GM23338 (cell line): ENCODE data around the gene NDUFS2. TPM values are rescaled to one million over a fixed set of nuclear protein-coding genes. Genes with fewer than 3 reads are reported as not detected.

Experiments used
- ATAC-seq: fragments of 200-7000 bp; cut with Tn5 transposase; 3 replicates; pipeline ENCODE4 v1.9.1; 2020
- DNase-seq: peaks from one replicate; pipeline ENCODE4 v3.0.0-alpha.2; 2015; ENCODE audit warnings: low spot score
- H2AFZ ChIP-seq: fragments of 200-600 bp; sonication (generic); 2 replicates; pipeline ENCODE4 v1.8.0; 2016; ENCODE audit warnings: antibody characterized with exemption, mild to moderate bottlenecking, moderate library complexity
- H3F3A ChIP-seq: fragments of 200-600 bp; sonication (generic); replicated peaks from 2 replicates; pipeline ENCODE4 v1.8.0; 2017; ENCODE audit warnings: antibody characterized with exemption, mixed run types, low read depth
- H3K27ac ChIP-seq: fragments of 200-600 bp; sonication (generic); 2 replicates; pipeline ENCODE4 v1.6.1; 2016; ENCODE audit warnings: low read depth
- H3K27me3 ChIP-seq: fragments of 200-600 bp; sonication (generic); 2 replicates; pipeline ENCODE4 v1.8.0; 2016; ENCODE audit warnings: mild to moderate bottlenecking, mixed run types, moderate library complexity; ENCODE audit not compliant: insufficient read depth
- H3K36me3 ChIP-seq: fragments of 200-600 bp; sonication (generic); 2 replicates; pipeline ENCODE4 v1.8.0; 2016; ENCODE audit warnings: mild to moderate bottlenecking; ENCODE audit not compliant: insufficient read depth
- H3K4me1 ChIP-seq: fragments of 200-600 bp; sonication (generic); 2 replicates; pipeline ENCODE4 v1.8.0; 2016; ENCODE audit warnings: mild to moderate bottlenecking, moderate library complexity; ENCODE audit not compliant: insufficient read depth
- H3K4me2 ChIP-seq: fragments of 200-600 bp; sonication (generic); 2 replicates; pipeline ENCODE4 v1.7.1; 2017; ENCODE audit warnings: mixed run types
- H3K4me3 ChIP-seq: fragments of 200-600 bp; sonication (generic); 2 replicates; pipeline ENCODE4 v1.6.1; 2016; ENCODE audit warnings: mixed run types
- H3K79me2 ChIP-seq: fragments of 200-600 bp; sonication (generic); replicated peaks from 2 replicates; pipeline ENCODE4 v1.8.0; 2017; ENCODE audit warnings: mild to moderate bottlenecking; ENCODE audit not compliant: insufficient read depth
- H3K9me2 ChIP-seq: fragments of 200-600 bp; sonication (generic); 2 replicates; pipeline ENCODE4 v1.8.0; 2017; ENCODE audit not compliant: insufficient read depth
- H4K20me1 ChIP-seq: fragments of 200-600 bp; sonication (generic); replicated peaks from 2 replicates; pipeline ENCODE4 v1.8.0; 2017; ENCODE audit warnings: mild to moderate bottlenecking; ENCODE audit not compliant: insufficient read depth
- H3K27ac Mint-ChIP-seq: 2 replicates; pipeline ENCODE4 v1.8.0; 2020; ENCODE audit warnings: inconsistent platforms, mild to moderate bottlenecking, moderate library complexity, mixed read lengths
- H3K27me3 Mint-ChIP-seq: 3 replicates; pipeline ENCODE4 v1.8.0; 2022; ENCODE audit warnings: low read depth, mild to moderate bottlenecking, moderate library complexity, mixed read lengths, inconsistent platforms; ENCODE audit not compliant: insufficient read depth, poor library complexity
- H3K36me3 Mint-ChIP-seq: 3 replicates; pipeline ENCODE4 v1.8.0; 2021; ENCODE audit warnings: low read depth, mild to moderate bottlenecking, inconsistent platforms, moderate library complexity, mixed read lengths
- H3K4me1 Mint-ChIP-seq: 3 replicates; pipeline ENCODE4 v1.8.0; 2020; ENCODE audit warnings: mild to moderate bottlenecking, inconsistent platforms, mixed read lengths
- H3K4me3 Mint-ChIP-seq: 3 replicates; pipeline ENCODE4 v1.8.0; 2021; ENCODE audit warnings: moderate library complexity, mild to moderate bottlenecking, inconsistent platforms, mixed read lengths
- H3K9me3 Mint-ChIP-seq: 3 replicates; pipeline ENCODE4 v1.8.0; 2020; ENCODE audit warnings: moderate library complexity, mild to moderate bottlenecking, inconsistent platforms, mixed read lengths
- CREB1 ChIP-seq: fragments of 250-450 bp; sonication (Bioruptor Pico); IDR thresholded peaks from 2 replicates; pipeline ENCODE4 v1.5.0; 2020; ENCODE audit warnings: low read depth, mild to moderate bottlenecking, moderate library complexity
- POLR2AphosphoS5 ChIP-seq: IDR thresholded peaks from 2 replicates; pipeline ENCODE4 v1.6.1; 2016; ENCODE audit warnings: antibody characterized with exemption, low read depth
- REST ChIP-seq: IDR thresholded peaks from one replicate; pipeline ENCODE4 v1.6.1; 2018; ENCODE audit warnings: antibody characterized with exemption; ENCODE audit not compliant: unreplicated experiment
- STAT1 ChIP-seq: IDR thresholded peaks from one replicate; pipeline ENCODE4 v1.6.1; 2016; ENCODE audit warnings: antibody characterized with exemption; ENCODE audit not compliant: unreplicated experiment
- ZNF331 ChIP-seq: fragments of 250-450 bp; sonication (Bioruptor Pico); IDR thresholded peaks from 2 replicates; pipeline ENCODE4 v1.5.0; 2020; ENCODE audit warnings: low read depth, mild to moderate bottlenecking, moderate library complexity
- polyA plus RNA-seq: library from polyadenylated mRNA; unstranded; fragments of >200 nt; fragmentation: Nextera tagmentation; extraction: Ambion mirVana; gene quantifications from 2 replicates; pipeline ENCODE4 v1.2.1, GENCODE V29; 2016
- total RNA-seq: library from RNA; depleted of rRNA; stranded (reverse); fragments of >200 nt; shearing (Covaris generic); gene quantifications from 2 replicates; pipeline ENCODE4 v1.2.3, GENCODE V29; 2014
- TF ChIP-seq, protein P1 (sequence below), 2 experiments: fragments of 200-600 bp in 1 of 2; sonication (generic) in 1 of 2; conservative IDR thresholded peaks; 2 replicates each; pipeline versions ENCODE4 v1.5.1 to v1.6.1; 2016 to 2017; ENCODE audit warnings: antibody characterized with exemption in 2 of 2, low read depth in 2 of 2, mild to moderate bottlenecking in 2 of 2, moderate library complexity in 1 of 2

The NDUFS2 gene
- total and polyA plus RNA-seq, 2 experiments from 2014 or later: 56.7 to 131 TPM

GRCh38 chr1:161198194-161198896 is 3.8 kb upstream of the NDUFS2 start:
- Histone ChIP-seq H3K27ac (peak overlapping the region; percentile 99; the same call in 1 of the 2 replicates), H2AFZ (peak overlapping the region; percentile 66), H3K27me3 (no peaks in the 10 kb centered on the region), H3K4me2 (peak overlapping the region; percentile 75), H3K4me1 (peaks cover 56% of the 10 kb centered on the region), H3K4me3 (peak overlapping the region; percentile 52), H3K9me2 (no peaks in the 10 kb centered on the region), H3F3A (peaks cover 14% of the 10 kb centered on the region; the same call in 1 of the 2 replicates), H3K36me3 (no peaks in the 10 kb centered on the region), H3K79me2 (peaks cover 9% of the 10 kb centered on the region), H4K20me1 (no peaks in the 10 kb centered on the region)
- peak; percentile 47 for ATAC-seq
- Mint-ChIP-seq H3K27ac (peak overlapping the region; percentile 27; the same call in 1 of the 2 replicates), H3K27me3 (peaks cover 17% of the 10 kb centered on the region), H3K36me3 (peaks cover 7% of the 10 kb centered on the region), H3K4me3 (peak overlapping the region; percentile 59), H3K9me3 (no peaks in the 10 kb centered on the region; the same call in 2 of the 3 replicates), H3K4me1 (peaks cover 58% of the 10 kb centered on the region)
- TF ChIP-seq ZNF331: no peak
- TF ChIP-seq, protein P1, sequence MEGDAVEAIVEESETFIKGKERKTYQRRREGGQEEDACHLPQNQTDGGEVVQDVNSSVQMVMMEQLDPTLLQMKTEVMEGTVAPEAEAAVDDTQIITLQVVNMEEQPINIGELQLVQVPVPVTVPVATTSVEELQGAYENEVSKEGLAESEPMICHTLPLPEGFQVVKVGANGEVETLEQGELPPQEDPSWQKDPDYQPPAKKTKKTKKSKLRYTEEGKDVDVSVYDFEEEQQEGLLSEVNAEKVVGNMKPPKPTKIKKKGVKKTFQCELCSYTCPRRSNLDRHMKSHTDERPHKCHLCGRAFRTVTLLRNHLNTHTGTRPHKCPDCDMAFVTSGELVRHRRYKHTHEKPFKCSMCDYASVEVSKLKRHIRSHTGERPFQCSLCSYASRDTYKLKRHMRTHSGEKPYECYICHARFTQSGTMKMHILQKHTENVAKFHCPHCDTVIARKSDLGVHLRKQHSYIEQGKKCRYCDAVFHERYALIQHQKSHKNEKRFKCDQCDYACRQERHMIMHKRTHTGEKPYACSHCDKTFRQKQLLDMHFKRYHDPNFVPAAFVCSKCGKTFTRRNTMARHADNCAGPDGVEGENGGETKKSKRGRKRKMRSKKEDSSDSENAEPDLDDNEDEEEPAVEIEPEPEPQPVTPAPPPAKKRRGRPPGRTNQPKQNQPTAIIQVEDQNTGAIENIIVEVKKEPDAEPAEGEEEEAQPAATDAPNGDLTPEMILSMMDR (conservative IDR thresholded peaks at IDR 0.05; ENCODE audit: low read depth in 2 of 2): peak in 1 of 2 experiments; percentile 49; a peak in 3 of 4 replicates
- peak; percentile 87 for DNase-seq

- TF ChIP-seq POLR2AphosphoS5 (peak; percentile 71), STAT1 (no peak), CREB1 (CRISPR knock-in tag) (no peak), REST (no peak)
- peak; percentile 26 for ATAC-seq
- Mint-ChIP-seq H3K27ac (peak within 1 kb of the TSS; percentile 98), H3K4me3 (peak within 1 kb of the TSS; percentile 59), H3K9me3 (no peaks in the 10 kb centered on the region; the same call in 2 of the 3 replicates), H3K36me3 (peaks cover 9% of the 10 kb centered on the region), H3K27me3 (peaks cover 17% of the 10 kb centered on the region), H3K4me1 (peaks cover 58% of the 10 kb centered on the region)
- Histone ChIP-seq H3K4me2 (peak within 1 kb of the TSS; percentile 75), H3K4me1 (peaks cover 56% of the 10 kb centered on the region), H3K36me3 (peaks cover 4% of the 10 kb centered on the region), H3K4me3 (peak within 1 kb of the TSS; percentile 52), H2AFZ (peak within 1 kb of the TSS; percentile 66), H3K27me3 (no peaks in the 10 kb centered on the region), H3K79me2 (peaks cover 15% of the 10 kb centered on the region), H3K9me2 (no peaks in the 10 kb centered on the region), H4K20me1 (no peaks in the 10 kb centered on the region), H3K27ac (peak within 1 kb of the TSS; percentile 99), H3F3A (peaks cover 20% of the 10 kb centered on the region; the same call in 1 of the 2 replicates)
- DNase-seq: peak; percentile 63
Observed at GRCh38 chr1:161198897-161199431, 3.2 kb upstream of the NDUFS2 start, which contains the start of gene ADAMTS4. Gene ADAMTS4, minus strand, starts transcription at chr1:161199054. Its CDS starts 427 bp downstream, at chr1:161198627.
